ENCODE measurements around the gene HSPA8. TPM values are rescaled to one million over a fixed set of nuclear protein-coding genes. Genes with fewer than 3 reads are reported as not detected.

HSPA8 gene
- total RNA-seq, 2 experiments from 2014 or later, result 2,378 to 2,407 TPM

Other genes starting within 250 kb of the HSPA8 start
- gene CRTAM, start 223.6 kb downstream of the HSPA8 start, total RNA-seq, result under 1 TPM; 0.24 TPM
- gene JHY, start 179.4 kb downstream of the HSPA8 start, total RNA-seq, result 1 to 10 TPM; 1.6 to 1.7 TPM
- not detected for gene BSX, start 80.3 kb downstream of the HSPA8 start, total RNA-seq
- gene CLMP, start 133.1 kb upstream of the HSPA8 start, total RNA-seq, result under 1 TPM; 0.31 to 0.44 TPM